CD4-positive, alpha-beta T cell treated with Interleukin-1 beta for 1 hour (primary cell): ENCODE results near the gene TBC1D8B.
A peak's percentile ranks its signal among the peaks of the same experiment; 100 is the strongest.

Source experiments
- DNase-seq, 2 donors: peaks; one replicate each; pipeline ENCODE4 v3.0.0-alpha.2; 2020 to 2022

The TBC1D8B gene

GRCh38 chrX:106899276-106899675, 96.8 kb downstream of the TBC1D8B start:
- no peak for DNase-seq

- DNase-seq: no peak
Observed at GRCh38 chrX:106899841-106900240, 97.4 kb downstream of the TBC1D8B start.

DNA sequence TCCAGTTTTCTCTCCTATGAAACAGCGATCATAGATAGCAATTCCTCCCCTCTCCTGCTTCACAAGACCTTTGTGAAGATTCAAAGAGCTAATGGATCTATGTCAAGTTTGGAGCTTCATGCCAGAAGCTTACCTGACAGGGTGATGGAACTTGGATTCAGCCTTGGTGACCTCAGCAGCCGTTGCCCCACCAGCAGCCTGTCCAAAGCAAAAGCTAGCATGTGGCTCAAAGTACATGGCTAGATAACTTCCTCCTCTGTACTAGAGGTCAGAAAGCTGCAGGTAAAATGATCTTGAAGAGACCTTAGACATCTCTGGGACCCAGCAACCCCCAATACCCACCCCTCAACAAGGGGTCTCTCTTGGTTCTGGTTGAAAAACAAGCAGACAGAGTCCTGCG, 98.9 kb downstream of the TBC1D8B start:
- no peak for DNase-seq

DNA sequence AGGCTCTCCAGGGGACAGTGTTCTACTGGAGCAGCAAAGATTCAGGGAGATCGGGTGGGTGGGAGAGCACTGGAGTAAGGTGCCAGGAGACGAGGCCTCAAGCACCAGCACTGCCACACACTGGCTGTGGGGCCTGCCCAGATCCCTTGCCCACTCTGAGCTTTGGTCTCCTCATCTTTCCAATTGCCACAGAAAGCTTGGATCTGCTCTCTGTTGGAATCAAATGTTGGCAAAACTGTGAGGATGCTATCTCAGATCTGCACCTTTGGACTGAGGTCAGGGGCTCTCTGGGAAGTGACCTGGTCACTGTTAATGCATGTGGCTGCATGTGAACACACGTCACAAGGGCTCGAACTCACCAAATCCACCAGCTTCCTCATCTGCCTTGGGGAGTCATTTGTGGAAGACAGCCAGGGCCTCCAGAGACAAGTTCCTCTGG, 99.3 kb downstream of the TBC1D8B start:
- no peak for DNase-seq

- DNase-seq: no peak
Observed at GRCh38 chrX:106902684-106903083, 100.2 kb downstream of the TBC1D8B start.

DNA sequence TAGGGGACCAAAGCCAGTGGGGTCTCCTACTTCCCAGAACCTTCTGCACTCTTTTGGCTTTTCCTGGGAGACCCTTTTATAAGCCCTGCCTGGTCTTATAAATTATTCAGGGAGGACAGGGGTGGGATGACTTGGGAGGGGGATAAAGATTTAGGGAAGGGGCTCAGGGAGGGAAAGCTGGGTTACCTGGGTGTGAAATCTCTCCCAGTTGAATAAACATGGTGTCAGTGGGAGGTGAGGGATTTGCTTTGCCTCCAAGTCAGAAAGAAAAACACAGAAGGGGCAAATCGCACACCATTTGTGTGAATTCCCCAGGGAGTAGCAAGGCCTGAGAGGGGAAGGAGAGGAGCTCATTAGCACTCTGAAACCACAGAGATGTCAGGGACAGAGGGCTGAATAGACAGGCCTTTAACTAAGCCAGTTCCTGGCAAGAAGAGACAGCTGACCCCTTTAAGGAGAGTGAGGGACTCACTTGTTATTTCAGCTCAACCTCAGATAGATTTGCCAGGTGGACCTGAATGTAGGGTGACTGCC, 100.9 kb downstream of the TBC1D8B start, which contains the start of gene RIPPLY1:
TSS of gene RIPPLY1 (minus strand) at position 51 of the 534 bp plus-strand sequence. CDS start 54 bp downstream, outside the sequence.
- no peak for DNase-seq

DNA sequence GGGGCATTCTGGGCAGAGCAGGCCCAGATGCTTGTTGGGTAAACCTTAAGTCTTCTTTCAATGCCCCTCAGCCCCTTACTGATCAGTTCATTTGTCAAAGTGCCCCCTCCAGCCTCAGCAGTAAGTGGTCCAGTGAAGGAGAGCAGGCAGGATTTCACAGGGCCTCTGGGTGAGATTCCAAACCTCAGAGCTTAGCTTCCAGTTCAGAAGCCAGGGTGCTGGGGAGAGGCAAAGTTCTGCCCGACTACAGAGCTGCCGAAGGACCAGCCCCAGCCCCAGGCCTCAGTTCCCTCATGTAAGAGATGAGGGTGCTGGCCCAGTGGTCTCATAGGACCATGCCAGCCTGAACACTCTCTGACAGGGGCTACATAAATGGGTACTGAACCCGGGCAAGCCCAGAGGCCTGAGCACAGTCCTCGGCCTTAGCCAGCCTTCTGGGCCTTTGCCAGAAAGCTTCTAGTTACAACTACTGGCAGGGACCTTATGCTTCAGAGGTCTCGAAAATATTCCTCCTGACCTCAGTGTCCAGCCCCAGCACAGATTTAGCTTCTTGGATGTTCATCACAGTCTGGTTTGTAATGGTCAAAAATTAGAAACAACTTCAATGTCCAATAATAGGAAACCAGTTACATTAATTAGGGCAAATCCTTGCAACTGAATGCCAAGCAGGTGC, 101.5 kb downstream of the TBC1D8B start:
- DNase-seq: no peak

DNA sequence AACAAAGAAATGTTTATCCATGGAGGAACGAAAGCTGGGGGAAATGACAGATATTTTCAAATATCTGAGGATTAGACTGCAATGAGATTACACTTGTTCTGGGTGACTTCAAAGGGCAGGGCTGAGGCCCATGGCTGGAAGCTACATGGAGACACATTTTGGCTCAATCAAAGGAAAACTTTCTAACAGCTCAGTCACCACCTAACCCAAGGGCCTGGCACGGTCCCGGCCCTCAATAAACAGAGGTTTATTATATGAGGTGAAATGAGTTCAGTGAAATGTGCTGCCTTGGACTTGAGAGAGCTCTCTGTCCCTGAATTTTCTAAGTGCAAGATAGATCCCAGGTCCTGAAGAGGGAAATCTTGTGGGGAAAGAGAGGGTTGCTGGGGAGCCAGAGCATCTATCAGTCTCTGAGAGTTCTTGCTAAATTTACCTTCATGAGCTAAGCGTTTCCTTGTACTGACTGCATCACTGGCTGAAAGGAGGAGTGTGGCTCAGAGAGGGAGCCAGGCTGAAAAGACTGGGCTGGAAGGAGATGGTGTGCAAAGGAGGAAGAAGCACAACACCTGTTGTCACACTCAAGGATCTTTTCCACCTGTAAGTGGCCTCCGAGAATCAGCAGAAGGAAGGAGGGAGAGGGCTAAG, 102.7 kb downstream of the TBC1D8B start:
- DNase-seq: no peak

DNA sequence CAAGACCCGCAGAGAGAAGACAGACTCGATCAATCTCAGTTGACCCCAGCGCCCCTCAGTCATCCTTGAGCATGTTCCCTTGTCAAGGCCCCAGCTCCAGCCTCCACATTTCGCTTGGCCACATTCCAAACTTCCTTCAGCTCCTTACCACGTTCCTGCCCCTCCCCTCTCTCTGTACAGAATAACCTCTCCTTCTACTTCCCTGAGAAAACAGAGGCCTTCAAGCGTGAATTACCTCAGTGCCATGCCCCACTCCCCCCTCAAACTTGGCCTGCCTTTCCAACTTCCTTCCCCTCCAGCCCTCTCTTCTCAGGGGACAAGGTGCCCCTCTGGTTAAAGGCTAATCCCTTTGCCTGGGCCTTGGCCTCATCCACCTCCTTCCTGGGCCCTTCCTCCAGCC, 103.9 kb downstream of the TBC1D8B start:
- no peak for DNase-seq

DNA sequence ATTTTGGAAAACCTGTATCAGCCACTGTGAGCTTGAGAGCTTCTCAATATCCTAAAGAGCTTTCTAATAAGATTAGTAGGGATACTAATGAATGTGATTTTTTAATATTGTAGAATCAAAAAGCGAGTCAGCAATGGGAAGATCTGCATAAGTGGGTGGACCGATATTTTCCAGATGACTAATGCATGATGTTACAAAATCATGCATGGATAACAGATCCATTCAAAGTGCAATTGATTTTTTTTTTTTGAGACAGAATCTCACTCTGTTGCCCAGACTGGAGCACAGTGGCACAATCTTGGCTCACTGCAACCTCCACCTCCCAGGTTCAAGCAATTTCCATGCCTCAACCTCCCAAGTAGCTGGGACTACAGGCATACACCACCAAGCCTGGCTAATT, 110.4 kb downstream of the TBC1D8B start:
- no peak for DNase-seq

- DNase-seq: peak in 1 of 2 donors; percentile 33
Observed at GRCh38 chrX:106917830-106918500, 115.5 kb downstream of the TBC1D8B start.

GRCh38 chrX:106919932-106920452, 117.5 kb downstream of the TBC1D8B start, which contains the start of gene CLDN2:
Gene CLDN2 (plus strand): TSS chrX:106920402. CDS start chrX:106928229, 7,827 bp downstream.
- no peak for DNase-seq

DNA sequence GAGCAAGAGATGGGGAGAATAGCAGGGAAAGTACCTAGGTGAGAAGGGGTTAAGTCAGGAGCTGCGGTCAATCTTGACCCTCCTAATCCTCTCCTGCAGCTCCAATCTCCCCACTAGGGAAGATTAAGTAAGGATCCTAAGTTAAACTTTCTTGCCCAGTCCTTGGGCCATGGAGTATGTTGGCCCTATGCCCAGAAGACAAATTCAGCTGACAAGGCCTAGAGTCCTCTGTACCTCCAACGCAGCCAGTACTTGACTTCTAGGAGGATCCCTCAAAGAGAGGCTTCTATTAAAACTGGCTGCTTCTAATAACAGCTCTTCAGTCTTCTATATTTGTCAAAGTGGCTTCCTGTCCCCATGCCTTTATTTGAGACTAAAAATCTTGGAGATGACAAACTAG, 119.2 kb downstream of the TBC1D8B start:
- DNase-seq: no peak
